H9 (cell line): ENCODE measurements around the gene GPRIN1. TPM values are rescaled to one million over a fixed set of nuclear protein-coding genes. Genes with fewer than 3 reads are reported as not detected.

Source experiments
- DNase-seq: peaks from one replicate; pipeline ENCODE4 v3.0.0-alpha.2; 2017
- H2AFZ ChIP-seq: one replicate; pipeline ENCODE4 v1.6.1; 2013; ENCODE audit warnings: mild to moderate bottlenecking, low read length, control low read depth, moderate library complexity
- H2AK5ac ChIP-seq: 2 replicates; pipeline ENCODE4 v1.6.1; 2013; ENCODE audit warnings: low read length, control low read depth, mixed read lengths; ENCODE audit not compliant: insufficient read length
- H2BK120ac ChIP-seq: one replicate; pipeline ENCODE4 v1.6.1; 2013; ENCODE audit warnings: low read depth, mild to moderate bottlenecking, low read length, control low read depth, inconsistent platforms; ENCODE audit not compliant: poor library complexity, severe bottlenecking
- H2BK12ac ChIP-seq: 2 replicates; pipeline ENCODE4 v1.6.1; 2013; ENCODE audit warnings: low read length, control low read depth, mixed read lengths, low read depth; ENCODE audit not compliant: insufficient read length
- H2BK15ac ChIP-seq: 2 replicates; pipeline ENCODE4 v1.6.1; 2013; ENCODE audit warnings: low read depth, low read length, control low read depth
- H2BK20ac ChIP-seq: one replicate; pipeline ENCODE4 v1.6.1; 2013; ENCODE audit warnings: low read depth, mild to moderate bottlenecking, low read length, control low read depth, inconsistent platforms; ENCODE audit not compliant: poor library complexity, severe bottlenecking
- H2BK5ac ChIP-seq: 2 replicates; pipeline ENCODE4 v1.6.1; 2013; ENCODE audit warnings: low read length, control low read depth, mixed read lengths; ENCODE audit not compliant: insufficient read length
- H3K14ac ChIP-seq: 2 replicates; pipeline ENCODE4 v1.6.1; 2013; ENCODE audit warnings: low read length, control low read depth; ENCODE audit not compliant: insufficient read depth
- H3K18ac ChIP-seq: 2 replicates; pipeline ENCODE4 v1.6.1; 2013; ENCODE audit warnings: low read depth, mild to moderate bottlenecking, mixed read lengths, low read length, control low read depth; ENCODE audit not compliant: insufficient read length
- H3K23ac ChIP-seq: 2 replicates; pipeline ENCODE4 v1.6.1; 2013; ENCODE audit warnings: low read length, control low read depth, mixed read lengths, low read depth; ENCODE audit not compliant: insufficient read length
- H3K23me2 ChIP-seq: 2 replicates; pipeline ENCODE4 v1.6.1; 2013; ENCODE audit warnings: low read depth, mild to moderate bottlenecking, mixed read lengths, low read length, control low read depth; ENCODE audit not compliant: insufficient read length, poor library complexity, severe bottlenecking
- H3K27ac ChIP-seq: 2 replicates; pipeline ENCODE4 v1.5.1; 2013; ENCODE audit warnings: low read length, control low read depth, mixed read lengths, low read depth; ENCODE audit not compliant: insufficient read length
- H3K27me3 ChIP-seq: 2 replicates; pipeline ENCODE4 v1.6.1; 2013; ENCODE audit warnings: low read length, control low read depth, inconsistent platforms; ENCODE audit not compliant: insufficient read depth
- H3K4ac ChIP-seq: 2 replicates; pipeline ENCODE4 v1.6.1; 2013; ENCODE audit warnings: low read depth, mild to moderate bottlenecking, control low read depth, inconsistent platforms, low read length, moderate library complexity
- H3K4me1 ChIP-seq: 2 replicates; pipeline ENCODE4 v1.6.1; 2013; ENCODE audit warnings: low read length, control low read depth, inconsistent platforms; ENCODE audit not compliant: insufficient read depth
- H3K4me2 ChIP-seq: 2 replicates; pipeline ENCODE4 v1.6.1; 2013; ENCODE audit warnings: low read length, control low read depth, mixed read lengths; ENCODE audit not compliant: insufficient read length, insufficient read depth
- H3K56ac ChIP-seq: 2 replicates; pipeline ENCODE4 v1.6.1; 2013; ENCODE audit warnings: low read depth, mild to moderate bottlenecking, mixed read lengths, low read length, control low read depth; ENCODE audit not compliant: insufficient read length
- H3K79me1 ChIP-seq: 2 replicates; pipeline ENCODE4 v1.6.1; 2013; ENCODE audit warnings: low read depth, mild to moderate bottlenecking, moderate library complexity, low read length, control low read depth, inconsistent platforms; ENCODE audit not compliant: insufficient read depth, poor library complexity, severe bottlenecking
- H3K79me2 ChIP-seq: 2 replicates; pipeline ENCODE4 v1.6.1; 2013; ENCODE audit warnings: low read length, control low read depth, inconsistent platforms; ENCODE audit not compliant: insufficient read depth
- H3K9ac ChIP-seq: 2 replicates; pipeline ENCODE4 v1.6.1; 2013; ENCODE audit warnings: low read length, control low read depth, mixed read lengths; ENCODE audit not compliant: insufficient read length; ENCODE audit errors: extremely low read depth
- H3K9me3 ChIP-seq: one replicate; pipeline ENCODE4 v1.6.1; 2013; ENCODE audit warnings: low read depth, low read length, inconsistent platforms; ENCODE audit not compliant: control insufficient read depth
- H3T11ph ChIP-seq: one replicate; pipeline ENCODE4 v1.6.1; 2013; ENCODE audit warnings: mild to moderate bottlenecking, low read length, control low read depth, inconsistent platforms
- H4K20me1 ChIP-seq: one replicate; pipeline ENCODE4 v1.6.1; 2013; ENCODE audit not compliant: control insufficient read depth, insufficient read length, insufficient read depth
- H4K5ac ChIP-seq: 2 replicates; pipeline ENCODE4 v1.6.1; 2013; ENCODE audit warnings: low read depth, mild to moderate bottlenecking, mixed read lengths, low read length, control low read depth; ENCODE audit not compliant: insufficient read length
- H4K8ac ChIP-seq: replicated peaks from 2 replicates; pipeline ENCODE4 v1.6.1; 2013; ENCODE audit warnings: low read length, control low read depth, mixed read lengths, low read depth; ENCODE audit not compliant: insufficient read length
- H4K91ac ChIP-seq: 2 replicates; pipeline ENCODE4 v1.6.1; 2013; ENCODE audit warnings: low read depth, mild to moderate bottlenecking, moderate library complexity, mixed read lengths, low read length, control low read depth; ENCODE audit not compliant: insufficient read length
- H3K27ac Mint-ChIP-seq, 3 experiments: 2 replicates in 2 of 3; 3 replicates in 1 of 3; pipeline ENCODE4 v1.8.0; 2020 to 2021; ENCODE audit warnings: mixed read lengths in 3 of 3, mild to moderate bottlenecking in 1 of 3, moderate library complexity in 1 of 3
- H3K27me3 Mint-ChIP-seq: 2 replicates; pipeline ENCODE4 v1.8.0; 2021; ENCODE audit warnings: low read depth, mild to moderate bottlenecking, moderate library complexity, mixed read lengths
- H3K36me3 Mint-ChIP-seq, 3 experiments: 2 replicates in 2 of 3; 3 replicates in 1 of 3; pipeline ENCODE4 v1.8.0; 2020 to 2021; ENCODE audit warnings: low read depth in 3 of 3, mixed read lengths in 3 of 3; ENCODE audit not compliant: insufficient read depth in 1 of 3
- H3K4me1 Mint-ChIP-seq, 2 experiments: 2 replicates each; pipeline ENCODE4 v1.8.0; 2020; ENCODE audit warnings: mixed read lengths in 2 of 2
- H3K4me3 Mint-ChIP-seq, 2 experiments: 2 replicates in 1 of 2; 3 replicates in 1 of 2; pipeline ENCODE4 v1.8.0; 2020 to 2021; ENCODE audit warnings: mild to moderate bottlenecking in 2 of 2, mixed read lengths in 2 of 2, moderate library complexity in 1 of 2
- H3K9me3 Mint-ChIP-seq, 2 experiments: 2 replicates in 1 of 2; 3 replicates in 1 of 2; pipeline ENCODE4 v1.8.0; 2020; ENCODE audit warnings: mild to moderate bottlenecking in 2 of 2, mixed read lengths in 2 of 2, moderate library complexity in 1 of 2
- CTCF ChIP-seq: fragments of 200-600 bp; sonication (generic); conservative IDR thresholded peaks from 3 replicates; pipeline ENCODE4 v1.8.0; 2021; ENCODE audit warnings: antibody characterized with exemption, mild to moderate bottlenecking
- WGBS: extraction: QIAGEN DNeasy Blood & Tissue Kit; methylation state at CpG from one replicate; pipeline ENCODE4 v1.1.7; 2013; ENCODE audit warnings: missing lambda C conversion rate, low lambda C conversion rate, mixed read lengths; ENCODE audit not compliant: insufficient read length; ENCODE audit errors: extremely low coverage; 5-methylcytosine and 5-hydroxymethylcytosine counted together
- total RNA-seq: library from RNA; stranded (reverse); gene quantifications from 2 replicates; pipeline ENCODE4 v1.2.1, GENCODE V29; 2021

Gene GPRIN1
- total RNA-seq, 1 experiment from 2014 or later: 10.8 TPM

GRCh38 chr5:176594554-176594953 lies 15.4 kb downstream of the GPRIN1 start:
- Histone ChIP-seq H3K79me2 (no peaks in the 10 kb centered on the region), H3K79me1 (no peaks in the 10 kb centered on the region), H4K20me1 (peaks cover 2% of the 10 kb centered on the region), H2AK5ac (no peak overlapping the region), H3K9ac (no peak overlapping the region), H4K91ac (no peak overlapping the region), H3K4ac (no peak overlapping the region), H3K4me2 (no peak overlapping the region), H3K23me2 (no peaks in the 10 kb centered on the region), H2BK20ac (no peak overlapping the region), H3K27me3 (no peaks in the 10 kb centered on the region), H4K5ac (no peak overlapping the region), H3K56ac (no peak overlapping the region), H2BK12ac (no peak overlapping the region), H2AFZ (no peak overlapping the region), H2BK120ac (no peak overlapping the region), H2BK5ac (no peak overlapping the region), H3T11ph (no peak overlapping the region), H3K14ac (no peak overlapping the region; the same call in 1 of the 2 replicates), H3K18ac (no peak overlapping the region), H3K4me1 (no peaks in the 10 kb centered on the region), H2BK15ac (no peak overlapping the region), H3K23ac (no peak overlapping the region), H3K9me3 (no peaks in the 10 kb centered on the region), H3K27ac (no peak overlapping the region), H4K8ac (no peak overlapping the region)
- peaks cover 4 to 12% (median 6%) of the 10 kb centered on the region in 3 experiments; a peak in 6 of 7 replicates for H3K36me3 Mint-ChIP-seq
- peaks cover 0 to 3% of the 10 kb centered on the region in 2 experiments; a peak in 2 of 5 replicates for H3K9me3 Mint-ChIP-seq
- no peak for DNase-seq
- peaks cover 30% of the 10 kb centered on the region for H3K27me3 Mint-ChIP-seq
- H3K4me3 Mint-ChIP-seq: no peak overlapping the region; a peak in 1 of 5 replicates
- H3K27ac Mint-ChIP-seq: peak overlapping the region in 1 of 3 experiments; percentile 1; a peak in 1 of 7 replicates
- no peak for TF ChIP-seq CTCF
- H3K4me1 Mint-ChIP-seq: no peaks in the 10 kb centered on the region
- WGBS: no CpG with 5 or more reads among the region's 8 CpGs
